Measurements from ENCODE around the gene PLAC9. TPM values are rescaled to one million over a fixed set of nuclear protein-coding genes. Genes with fewer than 3 reads are reported as not detected.
"Not testable (repeated sequence)": the region's sequence is repeated elsewhere in the genome, so short reads cannot be mapped to it uniquely, and the experiment has no call there.

PLAC9 gene
- total RNA-seq, 1 experiment from 2014 or later = not detected

DNA sequence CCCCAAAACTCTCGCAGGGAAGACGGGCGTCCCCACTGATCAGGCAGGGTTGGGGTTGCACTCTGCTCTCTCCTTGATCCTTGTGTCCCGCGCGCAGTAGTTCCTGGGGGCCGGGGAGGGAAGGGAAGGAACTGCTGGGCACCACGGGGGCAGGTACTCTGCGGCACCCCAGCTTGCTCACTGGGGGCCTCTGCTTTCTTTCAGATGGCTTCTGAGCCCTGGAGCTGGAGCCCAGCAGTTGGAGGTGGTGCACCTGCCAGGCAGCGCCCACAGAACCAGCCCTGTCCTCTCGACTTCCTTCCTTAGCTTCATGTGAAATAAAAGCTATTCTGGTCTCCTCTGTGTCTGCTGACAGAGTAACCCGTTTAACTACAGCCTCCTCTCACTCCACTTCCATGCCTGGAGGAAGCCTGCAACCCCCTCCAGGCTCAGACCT, 12.2 kb downstream of the PLAC9 start:
- intact Hi-C loops (cut with micrococcal nuclease; ENCODE audit: unreplicated experiment) = loop anchor here (2.0 kb wide), 1 partner anchor 78 kb away; no protein-coding TSS in a partner anchor
- Histone ChIP-seq H3K4me1 (ENCODE audit: control insufficient read depth, insufficient read depth, low read length) (peaks cover 7% of the 10 kb centered on the region), H3K27ac (ENCODE audit: low read length) (no peak overlapping the region), H3K27me3 (ENCODE audit: control insufficient read depth, insufficient read depth, low read length) (peaks cover 2% of the 10 kb centered on the region; the same call in 1 of the 2 replicates), H3K4me3 (ENCODE audit: low read depth in 2 of 2, low read length in 2 of 2) (peak overlapping the region; percentile 36 to 62), H3K36me3 (ENCODE audit: control insufficient read depth, insufficient read depth, low read length) (no peaks in the 10 kb centered on the region), H3K9me3 (ENCODE audit: control insufficient read depth, insufficient read depth, low read depth, low read length) (peaks cover 7% of the 10 kb centered on the region; the same call in 1 of the 2 replicates)
- BruUV-seq (replicated peaks) = no TSS peak
- ATAC-seq = peak; percentile 50
- ChIA-PET CTCF (interaction anchor here (0.7 to 1.9 kb wide), 3 partner anchors 73 to 318 kb away, joined by 3 to 44 read pairs (median 5); no protein-coding TSS in a partner anchor), POLR2A (no interaction called here)
- no peak; the same call in 1 of the 2 replicates for TF ChIP-seq POLR2AphosphoS5 (IDR thresholded peaks at IDR 0.05; ENCODE audit: low read depth, low read length)
- DNase-seq (ENCODE audit: low read depth, low spot score) = no peak
- in situ Hi-C loops (cut with HindIII; ENCODE audit: low pct_unique_long_range_greater_than_20kb, low sequenced_read_pairs) = no loop called here

DNA sequence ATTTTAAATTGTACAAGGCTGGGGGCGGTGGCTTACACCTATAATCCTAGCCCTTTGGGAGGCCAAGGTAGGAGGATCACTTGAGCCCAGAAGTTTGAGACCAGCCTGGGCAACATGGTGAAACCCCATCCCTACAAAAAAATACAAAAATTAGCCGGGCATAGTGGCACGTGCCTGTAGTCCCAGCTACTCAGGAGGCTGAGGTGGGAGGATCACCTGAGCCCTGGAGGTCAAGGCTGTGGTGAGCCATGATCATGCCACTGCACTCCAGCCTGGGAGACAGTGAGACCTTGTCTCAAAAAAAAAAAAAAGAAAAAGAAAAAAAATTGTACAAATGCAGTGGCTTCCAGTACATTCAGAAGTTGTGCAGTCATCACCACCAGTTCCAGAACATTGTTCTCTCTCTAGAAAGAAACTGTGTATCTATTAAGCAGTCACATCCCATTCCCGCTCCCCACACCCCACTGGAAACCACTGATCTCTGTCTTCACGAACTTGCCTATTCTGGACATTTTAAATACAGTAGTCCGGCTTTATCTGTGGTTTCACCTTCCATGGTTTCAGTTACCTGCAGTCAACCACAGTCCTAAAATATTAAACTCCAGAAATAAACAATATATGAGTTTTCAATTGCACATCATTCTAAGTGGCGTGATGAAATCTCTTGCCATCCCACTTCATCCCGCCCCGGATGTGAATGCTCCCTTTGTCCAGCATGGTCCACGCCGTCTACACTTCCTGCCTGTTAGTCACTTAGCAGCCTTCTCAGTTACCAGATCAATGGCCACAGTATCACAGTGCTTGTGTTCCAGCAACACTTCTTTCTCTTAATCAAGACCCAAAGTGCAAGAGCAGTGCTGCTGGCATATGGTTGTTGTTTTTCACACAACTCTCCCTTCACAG, 13.1 kb downstream of the PLAC9 start:
- CTCF ChIA-PET; H3K27me3 ChIP-seq (ENCODE audit: control insufficient read depth, insufficient read depth, low read length); DNase-seq (ENCODE audit: low read depth, low spot score); H3K4me3 ChIP-seq (ENCODE audit: low read depth in 2 of 2, low read length in 2 of 2); BruUV-seq (replicated peaks); H3K36me3 ChIP-seq (ENCODE audit: control insufficient read depth, insufficient read depth, low read length); H3K9me3 ChIP-seq (ENCODE audit: control insufficient read depth, insufficient read depth, low read depth, low read length); in situ Hi-C loops (cut with HindIII; ENCODE audit: low pct_unique_long_range_greater_than_20kb, low sequenced_read_pairs); H3K27ac ChIP-seq (ENCODE audit: low read length); H3K4me1 ChIP-seq (ENCODE audit: control insufficient read depth, insufficient read depth, low read length): not testable (repeated sequence)
- peak; percentile 77 for TF ChIP-seq POLR2AphosphoS5 (IDR thresholded peaks at IDR 0.05; ENCODE audit: low read depth, low read length)
- intact Hi-C loops (cut with micrococcal nuclease; ENCODE audit: unreplicated experiment) = loop anchor here (2.0 kb wide), 1 partner anchor 77 kb away; no protein-coding TSS in a partner anchor
- POLR2A ChIA-PET = interaction anchor here (0.6 kb wide), 1 partner anchor 124 kb away, joined by 7 read pairs; no protein-coding TSS in a partner anchor
- ATAC-seq = peak; percentile 49

DNA sequence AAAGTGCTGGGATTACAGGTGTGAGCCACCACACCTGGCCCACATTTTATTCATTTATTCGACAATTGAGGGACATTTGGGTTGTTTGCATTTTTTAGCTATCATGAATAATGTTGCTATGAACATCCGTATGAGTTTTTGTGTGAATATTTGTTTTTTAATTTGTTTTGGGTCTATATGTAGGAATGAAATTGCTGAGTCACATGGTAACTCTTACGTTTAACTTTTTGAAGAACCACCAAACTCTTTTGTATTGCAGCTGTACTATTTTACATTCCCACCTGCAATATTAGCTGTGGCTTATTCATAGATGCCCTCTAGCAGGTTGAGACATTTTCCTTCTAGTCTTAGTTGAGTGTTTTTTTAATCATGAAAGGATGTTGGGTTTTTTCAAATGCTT, 14.4 kb downstream of the PLAC9 start:
- no TSS peak for BruUV-seq (replicated peaks)
- Histone ChIP-seq H3K27me3 (ENCODE audit: control insufficient read depth, insufficient read depth, low read length) (no peaks in the 10 kb centered on the region), H3K4me1 (ENCODE audit: control insufficient read depth, insufficient read depth, low read length) (peaks cover 7% of the 10 kb centered on the region), H3K36me3 (ENCODE audit: control insufficient read depth, insufficient read depth, low read length) (no peaks in the 10 kb centered on the region), H3K9me3 (ENCODE audit: control insufficient read depth, insufficient read depth, low read depth, low read length) (peaks cover 7% of the 10 kb centered on the region; the same call in 1 of the 2 replicates), H3K4me3 (ENCODE audit: low read depth in 2 of 2, low read length in 2 of 2) (no peak overlapping the region), H3K27ac (ENCODE audit: low read length) (no peak overlapping the region)
- ChIA-PET CTCF (no interaction called here), POLR2A (no interaction called here)
- no peak for ATAC-seq
- in situ Hi-C loops (cut with HindIII; ENCODE audit: low pct_unique_long_range_greater_than_20kb, low sequenced_read_pairs) = no loop called here
- intact Hi-C loops (cut with micrococcal nuclease; ENCODE audit: unreplicated experiment) = no loop called here
- TF ChIP-seq POLR2AphosphoS5 (IDR thresholded peaks at IDR 0.05; ENCODE audit: low read depth, low read length) (0 out of 2 replicates have a peak, but pooled peaks have one; percentile 29), SIN3A (IDR thresholded peaks at IDR 0.05; ENCODE audit: borderline replicate concordance, insufficient read depth, low read depth, low read length) (no peak)
- TF ChIP-seq, protein P1, sequence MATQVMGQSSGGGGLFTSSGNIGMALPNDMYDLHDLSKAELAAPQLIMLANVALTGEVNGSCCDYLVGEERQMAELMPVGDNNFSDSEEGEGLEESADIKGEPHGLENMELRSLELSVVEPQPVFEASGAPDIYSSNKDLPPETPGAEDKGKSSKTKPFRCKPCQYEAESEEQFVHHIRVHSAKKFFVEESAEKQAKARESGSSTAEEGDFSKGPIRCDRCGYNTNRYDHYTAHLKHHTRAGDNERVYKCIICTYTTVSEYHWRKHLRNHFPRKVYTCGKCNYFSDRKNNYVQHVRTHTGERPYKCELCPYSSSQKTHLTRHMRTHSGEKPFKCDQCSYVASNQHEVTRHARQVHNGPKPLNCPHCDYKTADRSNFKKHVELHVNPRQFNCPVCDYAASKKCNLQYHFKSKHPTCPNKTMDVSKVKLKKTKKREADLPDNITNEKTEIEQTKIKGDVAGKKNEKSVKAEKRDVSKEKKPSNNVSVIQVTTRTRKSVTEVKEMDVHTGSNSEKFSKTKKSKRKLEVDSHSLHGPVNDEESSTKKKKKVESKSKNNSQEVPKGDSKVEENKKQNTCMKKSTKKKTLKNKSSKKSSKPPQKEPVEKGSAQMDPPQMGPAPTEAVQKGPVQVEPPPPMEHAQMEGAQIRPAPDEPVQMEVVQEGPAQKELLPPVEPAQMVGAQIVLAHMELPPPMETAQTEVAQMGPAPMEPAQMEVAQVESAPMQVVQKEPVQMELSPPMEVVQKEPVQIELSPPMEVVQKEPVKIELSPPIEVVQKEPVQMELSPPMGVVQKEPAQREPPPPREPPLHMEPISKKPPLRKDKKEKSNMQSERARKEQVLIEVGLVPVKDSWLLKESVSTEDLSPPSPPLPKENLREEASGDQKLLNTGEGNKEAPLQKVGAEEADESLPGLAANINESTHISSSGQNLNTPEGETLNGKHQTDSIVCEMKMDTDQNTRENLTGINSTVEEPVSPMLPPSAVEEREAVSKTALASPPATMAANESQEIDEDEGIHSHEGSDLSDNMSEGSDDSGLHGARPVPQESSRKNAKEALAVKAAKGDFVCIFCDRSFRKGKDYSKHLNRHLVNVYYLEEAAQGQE (IDR thresholded peaks at IDR 0.05; ENCODE audit: insufficient read depth in 1 of 2, low read depth in 2 of 2, low read length in 1 of 2) = no peak
- DNase-seq (ENCODE audit: low read depth, low spot score) = no peak
